ENCODE data around the gene ICAM1. TPM values are rescaled to one million over a fixed set of nuclear protein-coding genes. Genes with fewer than 3 reads are reported as not detected.

Gene ICAM1
- total and polyA plus RNA-seq, 2 of the 13 experiments (the other 11 are each of a cell fraction or from before 2014, with no cell fraction given), result 37.9 to 98.4 TPM

DNA sequence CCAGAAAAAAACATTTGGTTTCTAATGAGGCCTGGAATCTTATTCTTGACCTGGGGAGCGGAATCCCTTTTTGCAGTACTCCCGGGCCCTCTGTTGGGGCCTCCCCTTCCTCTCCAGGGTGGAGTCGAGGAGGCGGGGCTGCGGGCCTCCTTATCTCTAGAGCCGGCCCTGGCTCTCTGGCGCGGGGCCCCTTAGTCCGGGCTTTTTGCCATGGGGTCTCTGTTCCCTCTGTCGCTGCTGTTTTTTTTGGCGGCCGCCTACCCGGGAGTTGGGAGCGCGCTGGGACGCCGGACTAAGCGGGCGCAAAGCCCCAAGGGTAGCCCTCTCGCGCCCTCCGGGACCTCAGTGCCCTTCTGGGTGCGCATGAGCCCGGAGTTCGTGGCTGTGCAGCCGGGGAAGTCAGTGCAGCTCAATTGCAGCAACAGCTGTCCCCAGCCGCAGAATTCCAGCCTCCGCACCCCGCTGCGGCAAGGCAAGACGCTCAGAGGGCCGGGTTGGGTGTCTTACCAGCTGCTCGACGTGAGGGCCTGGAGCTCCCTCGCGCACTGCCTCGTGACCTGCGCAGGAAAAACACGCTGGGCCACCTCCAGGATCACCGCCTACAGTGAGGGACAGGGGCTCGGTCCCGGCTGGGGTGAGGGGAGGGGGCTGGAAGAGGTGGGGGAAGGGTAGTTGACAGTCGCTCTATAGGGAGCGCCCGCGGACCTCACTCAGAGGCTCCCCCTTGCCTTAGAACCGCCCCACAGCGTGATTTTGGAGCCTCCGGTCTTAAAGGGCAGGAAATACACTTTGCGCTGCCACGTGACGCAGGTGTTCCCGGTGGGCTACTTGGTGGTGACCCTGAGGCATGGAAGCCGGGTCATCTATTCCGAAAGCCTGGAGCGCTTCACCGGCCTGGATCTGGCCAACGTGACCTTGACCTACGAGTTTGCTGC, 16.1 kb downstream of the ICAM1 start, which contains the start of gene ICAM4 (continued):
- TF ChIP-seq, protein P1, sequence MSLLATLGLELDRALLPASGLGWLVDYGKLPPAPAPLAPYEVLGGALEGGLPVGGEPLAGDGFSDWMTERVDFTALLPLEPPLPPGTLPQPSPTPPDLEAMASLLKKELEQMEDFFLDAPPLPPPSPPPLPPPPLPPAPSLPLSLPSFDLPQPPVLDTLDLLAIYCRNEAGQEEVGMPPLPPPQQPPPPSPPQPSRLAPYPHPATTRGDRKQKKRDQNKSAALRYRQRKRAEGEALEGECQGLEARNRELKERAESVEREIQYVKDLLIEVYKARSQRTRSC (CRISPR knock-in tag; IDR thresholded peaks at IDR 0.05; ENCODE audit: low read depth), result 0 out of 2 replicates have a peak, but pooled peaks have one; percentile 20
- TF ChIP-seq, protein P2, sequence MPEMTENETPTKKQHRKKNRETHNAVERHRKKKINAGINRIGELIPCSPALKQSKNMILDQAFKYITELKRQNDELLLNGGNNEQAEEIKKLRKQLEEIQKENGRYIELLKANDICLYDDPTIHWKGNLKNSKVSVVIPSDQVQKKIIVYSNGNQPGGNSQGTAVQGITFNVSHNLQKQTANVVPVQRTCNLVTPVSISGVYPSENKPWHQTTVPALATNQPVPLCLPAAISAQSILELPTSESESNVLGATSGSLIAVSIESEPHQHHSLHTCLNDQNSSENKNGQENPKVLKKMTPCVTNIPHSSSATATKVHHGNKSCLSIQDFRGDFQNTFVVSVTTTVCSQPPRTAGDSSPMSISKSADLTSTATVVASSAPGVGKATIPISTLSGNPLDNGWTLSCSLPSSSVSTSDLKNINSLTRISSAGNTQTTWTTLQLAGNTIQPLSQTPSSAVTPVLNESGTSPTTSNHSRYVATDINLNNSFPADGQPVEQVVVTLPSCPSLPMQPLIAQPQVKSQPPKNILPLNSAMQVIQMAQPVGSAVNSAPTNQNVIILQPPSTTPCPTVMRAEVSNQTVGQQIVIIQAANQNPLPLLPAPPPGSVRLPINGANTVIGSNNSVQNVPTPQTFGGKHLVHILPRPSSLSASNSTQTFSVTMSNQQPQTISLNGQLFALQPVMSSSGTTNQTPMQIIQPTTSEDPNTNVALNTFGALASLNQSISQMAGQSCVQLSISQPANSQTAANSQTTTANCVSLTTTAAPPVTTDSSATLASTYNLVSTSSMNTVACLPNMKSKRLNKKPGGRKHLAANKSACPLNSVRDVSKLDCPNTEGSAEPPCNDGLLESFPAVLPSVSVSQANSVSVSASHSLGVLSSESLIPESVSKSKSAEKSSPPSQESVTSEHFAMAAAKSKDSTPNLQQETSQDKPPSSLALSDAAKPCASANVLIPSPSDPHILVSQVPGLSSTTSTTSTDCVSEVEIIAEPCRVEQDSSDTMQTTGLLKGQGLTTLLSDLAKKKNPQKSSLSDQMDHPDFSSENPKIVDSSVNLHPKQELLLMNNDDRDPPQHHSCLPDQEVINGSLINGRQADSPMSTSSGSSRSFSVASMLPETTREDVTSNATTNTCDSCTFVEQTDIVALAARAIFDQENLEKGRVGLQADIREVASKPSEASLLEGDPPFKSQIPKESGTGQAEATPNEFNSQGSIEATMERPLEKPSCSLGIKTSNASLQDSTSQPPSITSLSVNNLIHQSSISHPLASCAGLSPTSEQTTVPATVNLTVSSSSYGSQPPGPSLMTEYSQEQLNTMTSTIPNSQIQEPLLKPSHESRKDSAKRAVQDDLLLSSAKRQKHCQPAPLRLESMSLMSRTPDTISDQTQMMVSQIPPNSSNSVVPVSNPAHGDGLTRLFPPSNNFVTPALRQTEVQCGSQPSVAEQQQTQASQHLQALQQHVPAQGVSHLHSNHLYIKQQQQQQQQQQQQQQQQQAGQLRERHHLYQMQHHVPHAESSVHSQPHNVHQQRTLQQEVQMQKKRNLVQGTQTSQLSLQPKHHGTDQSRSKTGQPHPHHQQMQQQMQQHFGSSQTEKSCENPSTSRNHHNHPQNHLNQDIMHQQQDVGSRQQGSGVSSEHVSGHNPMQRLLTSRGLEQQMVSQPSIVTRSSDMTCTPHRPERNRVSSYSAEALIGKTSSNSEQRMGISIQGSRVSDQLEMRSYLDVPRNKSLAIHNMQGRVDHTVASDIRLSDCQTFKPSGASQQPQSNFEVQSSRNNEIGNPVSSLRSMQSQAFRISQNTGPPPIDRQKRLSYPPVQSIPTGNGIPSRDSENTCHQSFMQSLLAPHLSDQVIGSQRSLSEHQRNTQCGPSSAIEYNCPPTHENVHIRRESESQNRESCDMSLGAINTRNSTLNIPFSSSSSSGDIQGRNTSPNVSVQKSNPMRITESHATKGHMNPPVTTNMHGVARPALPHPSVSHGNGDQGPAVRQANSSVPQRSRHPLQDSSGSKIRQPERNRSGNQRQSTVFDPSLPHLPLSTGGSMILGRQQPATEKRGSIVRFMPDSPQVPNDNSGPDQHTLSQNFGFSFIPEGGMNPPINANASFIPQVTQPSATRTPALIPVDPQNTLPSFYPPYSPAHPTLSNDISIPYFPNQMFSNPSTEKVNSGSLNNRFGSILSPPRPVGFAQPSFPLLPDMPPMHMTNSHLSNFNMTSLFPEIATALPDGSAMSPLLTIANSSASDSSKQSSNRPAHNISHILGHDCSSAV (CRISPR knock-in tag; IDR thresholded peaks at IDR 0.05; ENCODE audit: borderline replicate concordance), result no peak
- 0 out of 2 replicates have a peak, but pooled peaks have one; percentile 81 for TF ChIP-seq ZNF772 (CRISPR knock-in tag; IDR thresholded peaks at IDR 0.05)
- TF ChIP-seq AKAP8 (CRISPR knock-in tag; IDR thresholded peaks at IDR 0.05), result 0 out of 2 replicates have a peak, but pooled peaks have one; percentile 47
- TF ChIP-seq ZNF230 (CRISPR knock-in tag; IDR thresholded peaks at IDR 0.05), result no peak
- TF ChIP-seq, protein P3, sequence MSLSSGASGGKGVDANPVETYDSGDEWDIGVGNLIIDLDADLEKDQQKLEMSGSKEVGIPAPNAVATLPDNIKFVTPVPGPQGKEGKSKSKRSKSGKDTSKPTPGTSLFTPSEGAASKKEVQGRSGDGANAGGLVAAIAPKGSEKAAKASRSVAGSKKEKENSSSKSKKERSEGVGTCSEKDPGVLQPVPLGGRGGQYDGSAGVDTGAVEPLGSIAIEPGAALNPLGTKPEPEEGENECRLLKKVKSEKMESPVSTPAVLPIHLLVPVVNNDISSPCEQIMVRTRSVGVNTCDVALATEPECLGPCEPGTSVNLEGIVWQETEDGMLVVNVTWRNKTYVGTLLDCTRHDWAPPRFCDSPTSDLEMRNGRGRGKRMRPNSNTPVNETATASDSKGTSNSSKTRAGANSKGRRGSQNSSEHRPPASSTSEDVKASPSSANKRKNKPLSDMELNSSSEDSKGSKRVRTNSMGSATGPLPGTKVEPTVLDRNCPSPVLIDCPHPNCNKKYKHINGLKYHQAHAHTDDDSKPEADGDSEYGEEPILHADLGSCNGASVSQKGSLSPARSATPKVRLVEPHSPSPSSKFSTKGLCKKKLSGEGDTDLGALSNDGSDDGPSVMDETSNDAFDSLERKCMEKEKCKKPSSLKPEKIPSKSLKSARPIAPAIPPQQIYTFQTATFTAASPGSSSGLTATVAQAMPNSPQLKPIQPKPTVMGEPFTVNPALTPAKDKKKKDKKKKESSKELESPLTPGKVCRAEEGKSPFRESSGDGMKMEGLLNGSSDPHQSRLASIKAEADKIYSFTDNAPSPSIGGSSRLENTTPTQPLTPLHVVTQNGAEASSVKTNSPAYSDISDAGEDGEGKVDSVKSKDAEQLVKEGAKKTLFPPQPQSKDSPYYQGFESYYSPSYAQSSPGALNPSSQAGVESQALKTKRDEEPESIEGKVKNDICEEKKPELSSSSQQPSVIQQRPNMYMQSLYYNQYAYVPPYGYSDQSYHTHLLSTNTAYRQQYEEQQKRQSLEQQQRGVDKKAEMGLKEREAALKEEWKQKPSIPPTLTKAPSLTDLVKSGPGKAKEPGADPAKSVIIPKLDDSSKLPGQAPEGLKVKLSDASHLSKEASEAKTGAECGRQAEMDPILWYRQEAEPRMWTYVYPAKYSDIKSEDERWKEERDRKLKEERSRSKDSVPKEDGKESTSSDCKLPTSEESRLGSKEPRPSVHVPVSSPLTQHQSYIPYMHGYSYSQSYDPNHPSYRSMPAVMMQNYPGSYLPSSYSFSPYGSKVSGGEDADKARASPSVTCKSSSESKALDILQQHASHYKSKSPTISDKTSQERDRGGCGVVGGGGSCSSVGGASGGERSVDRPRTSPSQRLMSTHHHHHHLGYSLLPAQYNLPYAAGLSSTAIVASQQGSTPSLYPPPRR (CRISPR knock-in tag; IDR thresholded peaks at IDR 0.05; ENCODE audit: borderline replicate concordance), result peak; percentile 5
- TF ChIP-seq ZBTB38 (CRISPR knock-in tag; IDR thresholded peaks at IDR 0.05), result no peak
- TF ChIP-seq U2AF1 (optimal IDR thresholded peaks at IDR 0.05; ENCODE audit: low read depth, low read length), result peak; percentile 39
- TF ChIP-seq RAD21 (CRISPR knock-in tag; IDR thresholded peaks at IDR 0.05), result no peak
- no peak for TF ChIP-seq ZNF264 (CRISPR knock-in tag; IDR thresholded peaks at IDR 0.05)
- no peak for TF ChIP-seq HIVEP1 (CRISPR knock-in tag; IDR thresholded peaks at IDR 0.05)
- no peak for TF ChIP-seq SMC3 (IDR thresholded peaks at IDR 0.05; ENCODE audit: low read length)
- TF ChIP-seq FOXK1 (CRISPR knock-in tag; IDR thresholded peaks at IDR 0.05; ENCODE audit: borderline replicate concordance, low read depth), result no peak

Measured in HepG2 (cell line).